Measurements from ENCODE around the gene NECAB2.

Gene NECAB2

GRCh38 chr16:83967838-83968305, at the start of gene NECAB2:
Gene NECAB2 (plus strand): TSS chr16:83968244. CDS start chr16:83968649, 405 bp downstream.
- DNase-seq = peak; percentile 22

- DNase-seq = no peak
Observed at GRCh38 chr16:83920894-83921491, 47.1 kb upstream of the NECAB2 start.

GRCh38 chr16:83923581-83924365, 44.3 kb upstream of the NECAB2 start:
- no peak for DNase-seq

- no peak for DNase-seq
Observed at GRCh38 chr16:83924686-83925085, 43.4 kb upstream of the NECAB2 start.

- DNase-seq = no peak
Observed at GRCh38 chr16:83925095-83925905, 42.7 kb upstream of the NECAB2 start.

GRCh38 chr16:83925957-83926725, 41.9 kb upstream of the NECAB2 start:
- no peak for DNase-seq

GRCh38 chr16:83926726-83927397, 41.2 kb upstream of the NECAB2 start:
- DNase-seq = peak; percentile 16

GRCh38 chr16:83928341-83929055, 39.5 kb upstream of the NECAB2 start:
- DNase-seq = no peak

GRCh38 chr16:83929811-83930555, 38.1 kb upstream of the NECAB2 start:
- DNase-seq = no peak

GRCh38 chr16:83930730-83931500, 37.1 kb upstream of the NECAB2 start:
- DNase-seq = no peak

- DNase-seq = no peak
Observed at GRCh38 chr16:83931556-83931955, 36.5 kb upstream of the NECAB2 start.

GRCh38 chr16:83932304-83932703, 35.7 kb upstream of the NECAB2 start:
- DNase-seq = no peak

GRCh38 chr16:83932955-83933673, 34.9 kb upstream of the NECAB2 start:
- no peak for DNase-seq

- DNase-seq = no peak
Observed at GRCh38 chr16:83933885-83934683, 34.0 kb upstream of the NECAB2 start.

GRCh38 chr16:83934684-83934977, 33.4 kb upstream of the NECAB2 start:
- no peak for DNase-seq

- DNase-seq = no peak
Observed at GRCh38 chr16:83935005-83935857, 32.8 kb upstream of the NECAB2 start.

- DNase-seq = no peak
Observed at GRCh38 chr16:83935858-83936255, 32.2 kb upstream of the NECAB2 start.
